NAMALWA (cell line): ENCODE data around the gene ACTL7A.
"Not testable (repeated sequence)": the region's sequence is repeated elsewhere in the genome, so short reads cannot be mapped to it uniquely, and the experiment has no call there.

Experiments
- DNase-seq: peaks from one replicate; pipeline ENCODE4 v3.0.0-alpha.2; 2015; ENCODE audit warnings: low spot score

Gene ACTL7A

DNA sequence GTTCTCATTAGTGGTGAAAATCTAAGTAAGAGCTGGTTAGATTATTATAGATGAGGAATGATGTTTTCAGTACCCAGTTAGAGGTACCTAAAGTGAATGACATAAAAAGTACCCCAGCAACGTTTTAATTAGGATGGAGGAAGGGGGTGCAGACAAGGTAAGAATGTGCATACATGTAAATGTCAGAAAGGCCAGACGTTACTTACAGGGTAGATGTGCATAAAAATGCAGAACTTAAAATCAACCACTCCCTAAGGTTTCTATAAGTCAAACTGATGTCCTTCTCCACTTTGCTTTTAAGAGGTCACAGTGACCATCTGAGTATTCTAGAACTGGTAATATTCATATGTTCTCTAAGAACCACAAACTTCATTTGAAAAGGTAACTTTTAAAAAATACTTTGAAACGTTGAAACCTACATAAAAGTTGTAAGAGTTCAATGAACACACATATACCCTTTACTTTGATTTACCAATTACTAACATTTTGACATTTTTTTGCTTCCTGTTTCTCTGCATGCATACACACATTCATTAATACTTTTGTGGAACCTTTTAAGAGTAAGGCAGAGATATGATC lies 18.8 kb downstream of the ACTL7A start:
- no peak for DNase-seq

DNA sequence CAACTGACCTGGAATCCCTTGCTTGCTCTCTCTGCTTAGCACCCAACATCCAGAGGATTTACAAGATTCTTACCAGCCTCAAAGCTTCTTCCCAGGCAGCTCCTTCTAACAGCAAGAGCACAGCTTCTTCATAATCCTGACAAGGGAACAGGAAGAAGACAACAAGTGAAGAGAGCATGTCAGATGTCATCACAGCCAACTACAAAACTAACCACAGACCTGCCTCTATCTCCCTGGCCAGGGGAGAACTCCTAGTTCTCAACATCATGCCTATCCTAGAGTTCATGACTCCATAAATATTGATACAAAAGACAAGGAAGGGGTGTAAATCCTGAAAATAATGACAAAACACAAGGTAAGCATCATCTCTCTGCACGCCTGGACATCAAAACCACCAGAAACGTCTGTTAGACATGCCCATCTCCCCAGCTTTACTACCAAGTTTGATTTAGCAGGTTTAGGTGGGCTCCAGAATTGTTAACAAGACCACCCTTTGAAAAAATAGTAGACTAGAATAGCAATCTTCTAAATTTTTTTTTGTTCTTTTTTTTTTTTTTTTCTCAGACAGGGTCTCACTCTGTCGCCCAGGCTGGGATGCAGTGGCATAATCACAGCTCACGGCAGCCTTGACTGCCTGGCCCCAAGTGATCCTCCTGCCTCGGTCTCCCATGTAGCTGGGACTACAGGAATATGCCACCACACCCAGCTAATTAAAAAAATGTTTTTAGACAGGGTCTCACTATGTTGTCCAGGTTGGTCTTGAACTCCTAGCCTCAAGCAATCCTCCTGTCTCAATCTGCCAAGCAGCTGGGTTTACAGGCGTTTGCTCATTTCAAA lies 20.2 kb downstream of the ACTL7A start:
- no peak for DNase-seq

DNA sequence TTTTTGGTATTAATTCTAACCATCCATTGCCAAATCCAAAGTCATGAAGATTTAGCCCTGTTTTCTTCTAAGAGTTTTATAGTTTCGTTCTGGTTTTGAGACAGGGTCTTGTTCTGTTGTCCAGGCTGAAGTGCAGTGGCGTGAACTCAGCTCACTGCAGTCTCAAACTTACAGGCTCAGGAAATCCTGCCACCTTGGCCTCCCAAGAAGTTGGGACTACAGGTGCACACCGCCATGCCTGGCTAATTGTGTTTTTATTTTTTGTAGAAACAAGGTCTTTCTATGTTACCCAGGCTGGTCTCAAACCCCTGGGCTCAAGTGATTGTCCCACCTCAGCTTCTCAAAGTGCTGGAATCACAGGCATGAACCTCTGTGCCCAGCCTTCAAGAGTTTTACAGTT lies 21.0 kb downstream of the ACTL7A start:
- DNase-seq: no peak

DNA sequence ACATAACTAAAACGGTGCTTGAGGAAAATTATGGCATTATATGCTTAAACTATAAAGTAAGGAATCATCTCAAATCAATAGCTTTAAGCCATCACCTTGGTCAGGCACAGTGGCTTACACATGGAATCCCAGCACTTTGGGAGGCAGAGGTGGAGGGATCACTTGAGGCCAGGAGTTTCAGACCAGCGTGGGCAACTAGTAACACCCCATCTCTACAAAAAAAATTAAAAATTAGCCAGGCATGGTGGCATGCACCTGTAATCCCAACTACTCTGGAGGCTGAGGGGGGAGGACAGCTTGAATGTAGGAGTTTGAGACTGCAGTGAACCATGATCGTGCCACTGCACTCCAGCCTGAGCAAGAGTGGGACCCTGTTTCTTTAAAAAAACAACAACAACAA lies 22.6 kb downstream of the ACTL7A start:
- DNase-seq: no peak

DNA sequence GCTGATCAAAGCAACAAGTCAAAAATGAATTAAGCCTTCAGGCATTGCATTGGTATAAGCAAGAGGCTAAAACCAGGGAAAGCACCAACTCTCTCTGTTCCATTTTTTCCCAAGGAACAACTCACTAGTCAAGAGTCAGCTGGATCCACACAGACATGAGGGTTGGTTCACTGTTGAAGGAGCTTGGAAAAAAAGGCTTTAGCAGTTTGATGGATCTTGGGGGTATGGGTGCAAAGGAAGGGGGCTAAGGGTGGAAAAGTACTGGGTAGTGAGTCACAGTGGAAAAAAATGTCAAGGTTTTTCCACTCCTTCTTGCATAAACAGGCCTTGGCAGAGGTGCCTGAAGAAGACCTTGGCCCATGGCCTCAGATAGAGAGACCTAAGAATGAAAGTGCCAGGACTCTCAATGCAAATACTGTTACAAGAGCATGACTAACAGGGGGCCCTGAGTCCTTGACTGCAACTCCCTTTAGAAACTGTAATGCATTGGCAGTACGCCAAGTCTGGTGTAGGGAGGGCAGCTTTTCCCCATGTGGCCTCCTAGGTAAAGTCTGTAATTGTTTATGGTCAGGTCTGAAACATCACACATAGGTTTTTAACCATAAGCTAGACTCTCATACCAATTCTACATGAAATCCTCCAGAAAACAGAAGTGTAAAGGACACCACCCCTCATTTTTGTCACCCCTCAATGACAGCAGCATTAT lies 23.7 kb downstream of the ACTL7A start:
- peak; percentile 68 for DNase-seq

DNA sequence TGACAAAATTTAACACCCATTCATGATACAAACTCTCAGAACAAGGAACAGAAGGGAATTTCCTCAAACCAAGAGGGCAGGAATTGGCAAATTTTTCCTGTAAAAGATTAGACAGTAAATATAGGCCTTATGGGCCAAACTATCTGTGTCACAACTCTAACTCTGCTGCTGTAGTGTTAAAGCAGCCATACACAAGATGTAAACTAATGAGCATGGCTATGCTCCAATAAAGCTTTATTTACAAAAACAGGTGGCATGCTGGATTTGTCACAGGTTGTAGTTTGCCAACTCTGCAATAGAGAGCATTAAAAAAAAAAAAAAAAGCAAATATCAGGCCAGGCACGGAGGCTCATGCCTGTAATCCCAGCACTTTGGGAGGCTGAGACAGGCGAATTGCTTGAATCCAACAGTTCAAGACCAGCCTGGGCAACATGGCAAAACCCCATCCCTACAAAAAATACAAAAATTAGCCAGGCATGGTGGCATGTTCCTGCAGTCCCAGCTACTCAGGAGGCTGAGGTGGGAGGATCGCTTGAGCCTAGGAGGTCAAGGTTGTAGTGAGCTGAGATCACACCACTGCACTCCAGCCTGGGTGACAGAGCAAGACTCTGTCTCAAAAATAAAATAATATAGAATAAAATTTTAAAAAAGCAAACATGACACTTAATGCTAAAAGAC lies 24.7 kb downstream of the ACTL7A start:
- not testable (repeated sequence) for DNase-seq

DNA sequence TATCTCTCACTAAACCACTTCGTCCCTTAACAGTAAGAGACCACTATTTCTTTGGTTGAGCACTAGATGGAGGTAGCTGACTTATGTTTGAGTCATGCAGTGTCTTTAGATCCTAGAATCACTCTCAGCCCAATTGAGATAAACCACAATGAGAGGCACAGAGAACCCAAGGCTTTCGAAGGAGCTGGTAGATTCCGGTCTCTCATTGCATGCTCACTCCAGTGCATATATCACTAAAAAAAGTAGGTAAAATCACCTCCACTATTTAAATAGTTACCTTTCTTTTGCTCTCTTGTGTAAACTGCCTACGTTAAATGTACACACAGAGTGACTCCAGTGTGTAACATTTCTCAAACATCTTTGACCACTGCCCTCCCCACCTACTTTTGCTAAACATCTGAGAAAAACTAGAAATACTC lies 27.6 kb downstream of the ACTL7A start:
- peak; percentile 9 for DNase-seq

DNA sequence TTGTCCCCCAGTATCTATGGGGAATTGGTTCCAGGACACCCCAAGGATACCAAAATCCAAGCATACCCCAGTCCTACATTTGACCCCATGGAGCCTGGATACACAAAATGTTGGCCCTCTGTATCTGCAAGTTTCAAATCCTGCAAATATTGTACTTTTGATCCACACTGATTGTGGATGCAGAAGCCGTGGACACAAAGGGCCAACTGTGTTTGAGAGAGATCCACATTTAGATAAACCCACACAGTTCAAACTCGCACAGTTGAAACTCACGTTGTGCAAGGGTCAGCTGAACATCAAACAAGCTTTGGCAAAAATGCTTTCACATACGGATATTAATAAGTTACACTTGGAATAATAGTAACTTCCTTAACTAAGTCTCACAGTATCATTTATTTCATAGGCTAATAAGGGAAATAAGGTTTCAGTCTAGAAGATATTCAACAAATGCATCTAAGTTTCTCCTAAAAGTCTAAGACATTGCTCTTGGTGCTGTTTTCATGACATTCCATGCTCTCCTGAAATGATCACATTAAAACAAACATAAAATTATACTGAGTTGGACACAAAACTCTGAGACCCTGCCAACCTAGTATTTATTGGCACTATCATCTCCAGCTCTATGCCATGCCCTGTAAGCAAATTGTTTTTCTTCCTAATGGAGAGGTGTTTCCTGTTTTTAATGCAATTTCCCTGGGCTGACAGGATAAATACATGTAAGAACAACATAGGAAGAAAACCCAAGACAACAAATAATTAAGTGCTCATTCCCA lies 32.3 kb downstream of the ACTL7A start:
- no peak for DNase-seq

DNA sequence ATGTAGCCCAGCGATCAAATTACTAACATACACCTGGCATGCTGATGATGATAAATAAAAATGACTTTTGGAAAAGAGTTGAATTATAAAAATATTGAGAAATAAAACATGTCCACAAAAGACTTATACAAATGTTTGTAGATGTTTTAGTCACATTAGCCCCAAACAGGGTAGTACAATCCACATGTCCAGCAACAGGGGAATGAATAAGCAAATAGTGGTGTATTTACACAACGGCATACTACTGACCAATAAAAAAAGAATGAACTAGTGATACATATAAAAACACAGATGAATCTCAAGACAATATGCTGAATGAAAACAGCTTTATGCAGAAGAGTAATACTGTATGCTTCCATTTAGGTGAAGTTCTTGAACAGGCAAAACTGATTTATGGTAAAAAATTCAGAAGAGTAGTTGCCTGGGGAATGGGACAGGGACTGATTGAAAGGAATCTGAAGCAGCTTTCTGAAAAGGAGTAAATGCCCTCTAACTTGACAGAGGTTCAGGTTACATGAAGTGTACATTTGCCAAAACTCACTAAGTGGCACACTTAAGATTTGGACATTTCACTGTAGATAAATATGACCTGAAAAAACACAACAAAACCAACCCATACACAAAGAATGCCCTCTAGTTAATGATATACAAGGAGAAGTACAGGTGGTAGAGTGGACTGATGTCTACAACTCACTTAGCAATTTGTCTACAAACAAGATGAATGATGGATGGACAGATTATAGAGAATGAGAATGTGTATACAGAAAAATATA lies 35.4 kb downstream of the ACTL7A start:
- DNase-seq: no peak

DNA sequence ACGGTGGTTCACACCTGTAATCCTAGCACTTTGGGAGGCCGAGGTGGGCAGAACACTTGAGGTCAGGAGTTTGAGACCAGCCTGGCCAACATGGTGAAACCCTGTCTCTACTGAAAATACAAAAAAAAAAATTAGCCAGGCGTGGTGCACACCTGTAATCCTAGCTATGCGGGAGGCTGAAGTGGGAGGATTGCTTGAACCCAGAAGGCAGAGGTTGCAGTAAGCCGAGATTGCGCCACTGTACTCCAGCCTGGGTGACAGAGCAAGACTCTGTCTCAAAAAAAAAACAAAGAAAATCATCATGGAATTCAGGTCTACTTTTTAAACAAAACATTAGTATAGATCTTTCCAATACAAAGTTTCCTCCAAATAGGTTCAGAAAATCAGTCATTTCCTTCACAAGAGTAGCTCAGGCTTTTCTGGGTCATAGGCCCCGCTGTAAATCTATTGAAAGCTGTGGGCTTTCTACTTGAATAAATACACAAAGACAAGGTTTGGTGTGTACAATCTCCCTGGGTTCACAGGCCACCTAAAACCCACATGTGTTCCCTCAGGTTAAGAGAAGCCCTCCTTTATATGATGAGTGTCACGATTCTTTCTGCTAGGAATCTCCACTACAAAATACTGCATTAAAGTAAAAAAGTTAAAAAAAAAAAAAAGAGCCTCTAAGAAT lies 37.1 kb downstream of the ACTL7A start:
- DNase-seq: not testable (repeated sequence)

DNA sequence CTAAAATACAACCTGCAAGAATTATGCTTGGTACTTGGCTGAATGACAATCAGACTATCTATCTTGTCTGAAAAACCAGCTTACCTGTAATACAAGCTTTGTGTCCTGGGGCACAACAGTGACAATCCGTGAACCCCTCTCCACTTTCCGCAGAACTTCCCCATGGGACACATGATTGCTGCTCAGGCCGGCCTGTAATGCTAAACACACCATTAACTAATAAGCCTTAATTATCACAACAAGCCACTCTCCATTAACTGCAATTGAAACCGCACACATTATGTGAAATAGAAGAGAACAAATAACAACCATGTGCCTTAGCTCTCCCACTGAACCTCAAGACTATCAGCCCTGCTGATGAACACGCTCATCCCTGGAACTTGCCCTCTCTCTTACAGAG lies 38.1 kb downstream of the ACTL7A start:
- no peak for DNase-seq

DNA sequence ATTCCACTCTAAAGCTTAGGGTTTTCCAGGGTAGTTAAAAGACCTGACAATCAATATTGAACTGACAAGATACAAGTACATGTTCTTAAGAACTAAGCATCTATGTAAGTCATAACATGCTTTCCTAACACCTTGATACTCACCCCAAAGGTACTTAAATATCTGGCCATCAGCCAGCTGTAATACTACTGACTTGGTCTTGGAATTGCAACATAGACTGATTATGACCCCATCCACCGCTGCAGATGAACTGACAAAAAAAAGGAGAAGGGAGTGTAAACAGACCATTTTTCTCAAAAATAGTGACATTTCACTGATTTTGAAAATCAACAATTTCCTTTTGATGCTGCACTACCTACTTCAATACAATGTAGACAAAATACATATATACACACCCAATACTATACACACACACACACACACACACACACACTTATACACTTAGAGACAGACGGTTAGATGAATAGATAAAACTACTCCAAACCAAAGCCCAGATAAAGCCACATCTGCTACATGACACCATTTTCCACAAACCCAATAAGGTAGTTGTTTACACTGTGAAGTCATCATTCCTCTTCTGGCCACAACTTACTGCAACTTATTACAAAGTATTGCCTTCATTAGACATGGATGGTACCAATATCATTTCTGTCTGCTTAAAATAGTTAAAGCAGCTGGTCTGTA lies 41.5 kb downstream of the ACTL7A start:
- DNase-seq: no peak

DNA sequence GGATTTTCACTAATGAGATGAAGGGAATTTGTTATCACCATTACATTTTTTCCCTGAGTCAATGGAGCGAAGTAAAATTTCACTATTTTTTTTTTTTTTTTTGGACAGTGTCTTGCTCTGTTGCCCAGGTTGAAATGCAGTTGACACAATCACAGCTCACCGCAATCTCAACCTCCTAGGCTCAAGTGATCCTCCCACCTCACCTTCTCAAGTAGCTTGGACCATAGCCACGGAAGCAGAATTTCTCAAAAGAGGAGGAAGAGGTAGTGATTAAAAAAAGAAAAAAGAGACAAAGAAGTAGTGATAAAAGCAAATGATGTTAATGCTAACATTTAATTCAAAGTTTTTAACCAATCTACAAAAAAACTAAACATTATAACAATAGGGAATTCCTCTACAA lies 42.1 kb downstream of the ACTL7A start:
- no peak for DNase-seq

DNA sequence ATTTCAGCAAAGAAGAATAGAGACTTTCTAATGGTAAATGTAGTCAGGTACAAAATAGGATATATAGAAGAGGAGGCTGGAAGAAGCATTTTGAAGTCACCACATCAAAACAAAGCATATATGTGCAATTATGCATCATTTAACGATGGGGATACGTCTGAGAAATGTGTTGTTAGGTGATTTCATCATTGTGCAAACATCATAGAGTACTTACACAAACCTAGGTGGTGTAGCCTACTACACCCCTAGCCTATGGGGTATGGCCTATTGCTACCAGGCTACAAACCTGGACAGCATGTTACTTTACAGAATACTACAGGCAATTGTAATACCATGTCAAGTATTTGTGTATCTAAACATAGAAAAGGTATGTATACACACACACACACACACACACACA lies 43.4 kb downstream of the ACTL7A start:
- DNase-seq: no peak

DNA sequence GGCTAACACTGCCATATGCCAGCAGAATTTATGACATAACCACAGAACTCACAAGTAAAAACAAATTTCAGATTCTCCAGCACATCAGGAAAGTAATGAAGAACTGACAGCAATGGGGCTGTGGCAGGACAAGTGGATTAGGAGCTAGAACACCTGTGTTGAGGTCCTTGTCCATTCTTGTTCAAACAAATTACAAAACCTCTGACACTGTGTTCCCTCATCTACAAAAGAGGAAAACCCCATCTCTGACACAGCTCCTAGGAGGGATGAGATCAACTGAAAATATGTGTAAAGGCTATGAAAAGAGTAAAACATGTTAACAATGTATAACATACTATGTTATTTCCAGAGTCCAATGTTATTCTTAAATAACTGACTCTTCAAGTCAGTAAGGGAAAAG lies 48.3 kb downstream of the ACTL7A start:
- no peak for DNase-seq

DNA sequence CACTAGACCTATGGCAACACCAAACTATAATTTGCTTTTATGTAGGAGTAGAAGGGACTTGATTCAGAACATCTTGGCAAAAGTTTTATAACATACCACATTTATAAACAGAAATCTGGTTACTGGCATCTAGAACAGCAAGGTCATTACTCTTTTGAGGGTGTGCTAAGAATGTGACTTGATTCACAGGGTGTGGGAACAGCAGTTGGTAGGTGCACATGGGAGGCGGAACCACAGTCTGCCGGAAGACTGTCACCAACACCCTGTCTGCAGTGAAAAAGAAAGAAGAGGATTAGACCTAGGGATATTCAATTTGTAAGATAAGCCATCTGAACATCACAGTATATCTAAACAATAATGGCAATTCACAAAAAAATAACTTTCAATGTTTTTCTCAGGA lies 48.8 kb downstream of the ACTL7A start:
- DNase-seq: no peak

DNA sequence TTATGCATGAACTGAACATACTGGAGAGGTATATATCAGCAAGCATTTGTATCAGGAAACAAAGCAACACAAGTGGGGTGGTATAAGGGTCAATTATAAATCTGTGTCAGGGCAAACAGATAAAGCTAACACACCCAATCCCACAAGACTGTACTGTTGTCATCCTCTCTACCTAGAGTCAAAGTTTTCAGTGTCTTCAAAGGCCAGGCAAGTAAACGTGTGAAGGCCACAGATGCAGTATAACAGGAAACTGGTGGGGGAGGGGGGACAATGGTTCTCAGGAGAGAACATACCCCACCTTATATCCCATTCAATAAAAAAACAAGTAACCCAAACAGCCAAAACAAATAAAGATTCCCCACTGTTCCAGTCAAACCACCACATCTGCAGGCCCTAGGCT lies 49.8 kb downstream of the ACTL7A start:
- DNase-seq: no peak
